ENCODE data around the gene PFKFB1.

The PFKFB1 gene

DNA sequence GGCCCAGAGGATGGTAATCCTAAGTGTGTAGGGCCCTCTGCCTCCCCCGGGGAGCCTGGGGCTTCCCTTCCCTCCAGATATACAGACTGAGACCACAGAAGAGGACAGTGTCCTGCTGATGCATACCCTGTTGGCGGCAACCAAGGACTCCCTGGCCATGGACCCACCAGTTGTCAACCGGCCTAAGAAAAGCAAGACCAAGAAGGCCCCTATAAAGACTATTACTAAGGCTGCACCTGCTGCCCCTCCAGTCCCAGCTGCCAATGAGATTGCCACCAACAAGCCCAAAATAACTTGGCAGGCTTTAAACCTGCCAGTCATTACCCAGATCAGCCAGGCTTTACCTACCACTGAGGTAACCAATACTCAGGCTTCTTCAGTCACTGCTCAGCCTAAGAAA, 71.4 kb downstream of the PFKFB1 start:
- no peak for DNase-seq (ENCODE audit: low spot score)

DNA sequence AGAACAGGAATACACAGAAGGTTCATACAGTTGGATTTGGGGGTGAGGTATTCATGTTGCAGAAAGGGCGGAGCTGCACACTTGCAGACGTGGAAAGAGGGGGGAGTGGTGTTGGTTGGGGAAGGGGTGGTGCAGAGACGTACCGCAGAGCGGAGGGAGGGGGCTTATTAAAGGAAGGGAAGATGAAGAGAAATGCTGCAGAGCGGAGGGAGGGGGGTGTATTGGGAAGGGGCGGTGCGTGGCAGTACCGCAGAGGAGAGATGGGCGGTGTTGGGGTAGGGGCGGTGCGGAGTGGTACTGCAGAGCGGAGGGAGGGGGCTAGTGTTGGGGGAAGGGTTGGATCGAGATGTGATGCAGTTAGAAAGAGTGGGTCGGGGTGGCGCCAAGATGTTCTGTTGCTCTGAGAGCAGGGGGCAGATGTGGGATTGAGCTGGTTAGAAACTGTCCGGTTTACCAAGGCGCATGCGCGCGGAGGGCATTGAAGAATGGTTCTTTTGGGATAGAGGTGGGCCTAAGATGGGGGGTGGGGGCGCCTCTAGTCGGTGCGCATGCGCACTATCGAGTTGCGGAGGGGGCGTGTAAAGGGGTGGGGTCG, 72.5 kb downstream of the PFKFB1 start:
- peak; percentile 65 for DNase-seq (ENCODE audit: low spot score)

DNA sequence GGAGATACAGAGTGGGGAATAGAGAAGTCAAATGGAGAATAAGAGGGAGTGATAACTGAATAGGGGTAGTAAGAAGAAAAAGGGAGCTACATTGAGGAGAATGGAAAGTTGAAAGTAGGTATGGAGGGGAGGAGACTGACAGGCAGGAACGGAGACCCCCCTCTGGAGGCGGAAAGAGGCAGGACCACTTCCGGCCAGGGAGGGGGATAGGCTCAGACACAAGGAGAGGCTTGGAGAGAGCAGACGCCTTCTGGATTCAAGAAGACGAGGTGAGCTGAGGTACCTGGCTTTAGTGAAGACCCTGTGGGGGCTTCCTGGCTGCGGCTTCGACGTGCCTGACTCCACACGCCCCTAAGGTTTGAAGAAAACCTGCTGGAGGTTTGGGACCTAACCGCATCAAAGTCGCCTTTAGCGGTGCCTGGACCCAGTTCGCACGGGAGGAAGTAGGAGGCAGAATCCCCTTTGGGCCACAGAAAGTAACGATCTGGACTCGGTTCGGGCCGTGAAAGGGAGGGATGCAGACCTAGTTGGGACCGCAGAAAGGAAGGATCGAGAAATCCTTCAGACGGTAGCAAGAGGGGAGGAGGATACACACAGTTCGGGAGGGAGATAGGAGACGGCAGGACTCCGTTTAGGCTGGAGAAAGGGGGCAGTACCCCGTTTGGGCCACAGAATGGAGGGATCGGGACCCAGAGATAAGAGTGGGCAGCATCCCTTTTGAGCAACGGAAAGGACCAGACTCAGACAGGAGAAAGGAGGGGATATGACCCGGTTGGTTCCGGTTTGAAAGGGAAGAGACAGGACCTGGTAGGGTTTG, 73.2 kb downstream of the PFKFB1 start, which contains the start of gene TRO:
TSS of gene TRO (plus strand) at position 215 of the 817 bp plus-strand sequence. CDS start 1,423 bp downstream, outside the sequence.
- DNase-seq (ENCODE audit: low spot score) = peak; percentile 4

DNA sequence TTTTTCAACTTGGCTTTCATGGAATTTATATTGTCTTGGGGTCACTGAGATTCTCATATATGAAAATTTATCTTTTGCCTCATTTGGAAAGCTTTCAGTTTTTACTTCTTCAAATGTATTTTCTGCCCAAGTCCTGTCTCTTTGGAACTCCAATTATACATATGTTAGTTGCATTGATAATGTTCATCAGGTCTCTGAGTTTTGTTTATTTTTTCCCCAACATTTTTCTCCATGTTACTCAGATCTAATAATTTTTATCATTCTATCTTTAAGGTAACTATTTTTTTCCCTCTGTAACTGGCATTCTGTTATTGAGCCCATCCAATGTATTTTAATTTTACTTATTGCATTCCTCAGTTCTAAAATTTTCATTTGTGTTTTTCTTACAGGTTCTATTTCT, 84.0 kb downstream of the PFKFB1 start:
- no peak for DNase-seq (ENCODE audit: low spot score)

DNA sequence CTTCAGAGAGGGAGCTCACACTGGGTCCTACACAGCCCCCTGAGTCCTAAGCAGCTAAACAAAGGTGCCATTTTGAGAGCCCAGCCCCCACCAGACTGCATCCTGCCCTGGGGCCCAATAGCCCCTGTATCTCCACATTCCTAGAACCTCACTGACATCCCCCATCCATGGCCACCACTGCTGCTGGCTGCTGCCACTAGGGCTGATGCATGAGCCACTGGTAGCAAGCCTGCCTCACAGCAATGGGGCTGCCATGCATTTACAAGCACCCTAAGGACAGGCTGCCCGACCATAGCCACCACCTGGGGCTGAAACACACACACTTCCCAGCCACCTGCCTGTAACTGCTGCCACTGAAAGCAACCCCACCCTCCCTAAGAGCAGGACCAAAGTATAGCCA, 99.8 kb downstream of the PFKFB1 start:
- DNase-seq (ENCODE audit: low spot score) = no peak

DNA sequence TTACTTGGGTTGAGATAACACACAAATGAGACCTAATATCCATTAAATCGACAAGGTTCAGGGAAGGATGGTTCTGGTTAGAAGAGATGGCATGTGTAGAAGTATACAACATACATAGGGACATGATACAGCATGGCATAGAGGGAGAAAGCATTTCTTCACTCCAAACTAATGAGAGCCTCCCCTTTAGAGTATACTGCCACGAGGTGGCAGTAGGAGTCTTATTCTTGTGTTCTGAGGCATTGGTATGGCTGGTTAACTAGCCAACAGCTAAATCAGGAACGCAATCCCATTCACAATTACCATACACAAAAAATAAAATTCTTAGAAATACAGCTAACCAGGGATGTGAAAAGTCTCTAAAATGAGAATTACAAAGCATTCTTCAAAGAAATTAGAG, 102.4 kb downstream of the PFKFB1 start:
- peak; percentile 21 for DNase-seq (ENCODE audit: low spot score)

DNA sequence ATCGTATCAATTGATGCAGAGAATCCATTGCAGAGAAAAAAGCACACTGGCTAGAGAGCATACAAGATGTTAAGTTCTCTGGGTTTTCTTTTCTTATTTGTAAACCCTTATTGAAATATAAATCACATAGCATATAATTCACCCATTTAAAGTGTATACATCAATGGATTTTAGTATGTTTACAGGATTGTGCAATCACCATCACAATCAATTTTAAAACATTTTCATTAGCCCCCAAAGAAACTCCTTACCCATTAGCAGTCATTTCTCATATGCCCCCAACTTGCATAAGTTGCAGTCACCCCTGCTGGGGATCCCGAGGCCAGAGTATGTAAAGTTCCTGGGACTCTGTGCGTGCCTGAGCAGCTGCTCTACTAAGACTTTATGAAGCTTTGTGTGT, 108.2 kb downstream of the PFKFB1 start:
- DNase-seq (ENCODE audit: low spot score) = no peak
